NB4 (cell line): Measurements from ENCODE around the gene YJU2.

Source experiments
- CTCF ChIP-seq: IDR thresholded peaks from one replicate; pipeline ENCODE4 v1.5.1; 2012; ENCODE audit warnings: low read depth, low read length
- MYC ChIP-seq: IDR thresholded peaks from 2 replicates; pipeline ENCODE4 v1.6.1; 2011; ENCODE audit warnings: low read depth, low read length
- POLR2A ChIP-seq: IDR thresholded peaks from 2 replicates; pipeline ENCODE4 v1.6.1; 2011; ENCODE audit warnings: mild to moderate bottlenecking; ENCODE audit not compliant: insufficient read length; ENCODE audit errors: extremely low read depth

- no peak for TF ChIP-seq CTCF
- no peak for TF ChIP-seq POLR2A
- TF ChIP-seq MYC: no peak
These were observed 41.4 kb downstream of the YJU2 start for GRCh38 chr19:4288091-4288777.
